SK-N-SH (cell line): ENCODE results near the gene ZNF358. TPM values are rescaled to one million over a fixed set of nuclear protein-coding genes. Genes with fewer than 3 reads are reported as not detected.

ENCODE experiments used
- CTCF ChIA-PET: fragments of 300-600, 350-600 bp; formaldehyde crosslinking; extraction: SDS; loops from one replicate; lab custom pipeline; 2021; lab: Yijun Ruan, JAX
- POLR2A ChIA-PET: fragments of 350-600 bp; sonication (Branson Sonifier 250); formaldehyde crosslinking; extraction: SDS; loops from one replicate; lab custom pipeline; 2020; ENCODE audit warnings: antibody characterized with exemption, inconsistent platforms; lab: Yijun Ruan, JAX
- DNase-seq: peaks from one replicate; pipeline ENCODE4 v3.0.0; 2012
- H2AFZ ChIP-seq: fragments of 200-600 bp; sonication (generic); 2 replicates; pipeline ENCODE4 v1.8.1; 2016; ENCODE audit warnings: antibody characterized with exemption, mild to moderate bottlenecking, low read depth
- H3F3A ChIP-seq: fragments of 200-600 bp; sonication (generic); replicated peaks from 2 replicates; pipeline ENCODE3; 2016; ENCODE audit warnings: antibody characterized with exemption, mild to moderate bottlenecking; ENCODE audit not compliant: insufficient read depth
- H3K27ac ChIP-seq, 2 experiments: fragments of 200-500 bp in 1 of 2; fragments of 200-600 bp in 1 of 2; sonication (Bioruptor generic) in 1 of 2; sonication (generic), shearing (Covaris generic) in 1 of 2; 2 replicates each; pipeline versions ENCODE4 v1.5.1 to v1.6.1; 2014 to 2016; ENCODE audit warnings: low read depth in 2 of 2, inconsistent platforms in 1 of 2, low read length in 1 of 2, mild to moderate bottlenecking in 1 of 2, mixed read lengths in 1 of 2
- H3K27me3 ChIP-seq: fragments of 200-600 bp; sonication (generic), shearing (Covaris generic); 2 replicates; pipeline ENCODE4 v1.6.1; 2016; ENCODE audit warnings: mixed run types; ENCODE audit not compliant: insufficient read depth
- H3K36me3 ChIP-seq, 2 experiments: fragments of 200-500 bp in 1 of 2; fragments of 200-600 bp in 1 of 2; sonication (Bioruptor generic) in 1 of 2; sonication (generic) in 1 of 2; replicated peaks in 1 of 2; 2 replicates each; pipeline versions ENCODE3 to v1.5.1; 2014 to 2016; ENCODE audit warnings: low read length in 1 of 2, mild to moderate bottlenecking in 1 of 2; ENCODE audit not compliant: insufficient read depth in 2 of 2, control insufficient read depth in 1 of 2
- H3K4me1 ChIP-seq, 2 experiments: fragments of 200-500 bp in 1 of 2; fragments of 200-600 bp in 1 of 2; sonication (Bioruptor generic) in 1 of 2; sonication (generic), shearing (Covaris generic) in 1 of 2; 2 replicates each; pipeline versions ENCODE4 v1.5.1 to v1.6.1; 2014 to 2016; ENCODE audit warnings: low read depth in 1 of 2, low read length in 1 of 2, mixed run types in 1 of 2; ENCODE audit not compliant: insufficient read depth in 2 of 2, control insufficient read depth in 1 of 2
- H3K4me2 ChIP-seq: fragments of 200-600 bp; sonication (generic), shearing (Covaris generic); 2 replicates; pipeline ENCODE4 v1.6.1; 2017; ENCODE audit warnings: mixed run types
- H3K4me3 ChIP-seq, 2 experiments: fragments of 200-500 bp in 1 of 2; fragments of 200-600 bp in 1 of 2; sonication (Bioruptor generic) in 1 of 2; sonication (generic), shearing (Covaris generic) in 1 of 2; 2 replicates each; pipeline versions ENCODE4 v1.5.1 to v1.8.1; 2014 to 2016; ENCODE audit warnings: low read depth in 2 of 2, inconsistent platforms in 1 of 2, low read length in 1 of 2, mild to moderate bottlenecking in 1 of 2, mixed read lengths in 1 of 2, moderate library complexity in 1 of 2
- H3K79me2 ChIP-seq: fragments of 200-600 bp; sonication (generic); 2 replicates; pipeline ENCODE4 v1.8.1; 2017; ENCODE audit warnings: mild to moderate bottlenecking; ENCODE audit not compliant: insufficient read depth
- H3K9ac ChIP-seq: fragments of 200-600 bp; sonication (generic); 2 replicates; pipeline ENCODE4 v1.6.1; 2017; ENCODE audit warnings: mixed run types
- H3K9me2 ChIP-seq: fragments of 200-600 bp; sonication (generic); 2 replicates; pipeline ENCODE4 v1.6.1; 2017; ENCODE audit warnings: mixed run types
- H3K9me3 ChIP-seq: fragments of 200-600 bp; sonication (generic); 2 replicates; pipeline ENCODE4 v1.6.1; 2017; ENCODE audit warnings: mixed run types, mild to moderate bottlenecking, moderate library complexity
- H4K20me1 ChIP-seq: fragments of 200-600 bp; sonication (generic); 2 replicates; pipeline ENCODE4 v1.6.1; 2017; ENCODE audit warnings: mild to moderate bottlenecking, mixed run types; ENCODE audit not compliant: insufficient read depth
- CTCF ChIP-seq: fragments of 200-600 bp; sonication (generic); IDR thresholded peaks from 2 replicates; pipeline ENCODE4 v1.6.1; 2017; ENCODE audit warnings: antibody characterized with exemption, mild to moderate bottlenecking, moderate library complexity
- ELF1 ChIP-seq: IDR thresholded peaks from 2 replicates; pipeline ENCODE4 v1.4.0; 2012
- FOXM1 ChIP-seq: IDR thresholded peaks from 2 replicates; pipeline ENCODE4 v1.4.0; 2012; ENCODE audit warnings: low read depth, mild to moderate bottlenecking
- GATA2 ChIP-seq: sonication (generic); formaldehyde crosslinking; IDR thresholded peaks from 2 replicates; pipeline ENCODE4 v1.5.0; 2020; ENCODE audit warnings: mild to moderate bottlenecking, missing genetic modification reagents
- MAX ChIP-seq: IDR thresholded peaks from 2 replicates; pipeline ENCODE4 v1.4.0; 2012; ENCODE audit warnings: low read depth
- NFIC ChIP-seq: IDR thresholded peaks from 2 replicates; pipeline ENCODE4 v1.4.0; 2012; ENCODE audit warnings: borderline replicate concordance
- PBX3 ChIP-seq: IDR thresholded peaks from 2 replicates; pipeline ENCODE4; 2012
- POLR2AphosphoS5 ChIP-seq: IDR thresholded peaks from 2 replicates; pipeline ENCODE4 v1.6.1; 2012; ENCODE audit warnings: low read depth, low read length
- RAD21 ChIP-seq: IDR thresholded peaks from 2 replicates; pipeline ENCODE4 v1.6.1; 2012; ENCODE audit warnings: mild to moderate bottlenecking, low read length
- RFX5 ChIP-seq: IDR thresholded peaks from 2 replicates; pipeline ENCODE4 v1.6.1; 2012; ENCODE audit warnings: mild to moderate bottlenecking, improper control_type of control experiment, low read length
- RXRA ChIP-seq: IDR thresholded peaks from 2 replicates; pipeline ENCODE4 v1.4.0; 2012; ENCODE audit warnings: low read depth, mild to moderate bottlenecking, borderline replicate concordance
- SIN3A ChIP-seq: IDR thresholded peaks from 2 replicates; pipeline ENCODE4 v1.6.1; 2012; ENCODE audit warnings: low read depth, mild to moderate bottlenecking, low read length, moderate library complexity, borderline replicate concordance
- TAF1 ChIP-seq: IDR thresholded peaks from 2 replicates; pipeline ENCODE4 v1.6.1; 2012; ENCODE audit warnings: low read depth, mild to moderate bottlenecking, low read length, moderate library complexity, borderline replicate concordance
- WGBS: methylation state at CpG from one replicate; pipeline ENCODE4 v1.1.6; 2017; ENCODE audit warnings: low lambda C conversion rate; 5-methylcytosine and 5-hydroxymethylcytosine counted together
- polyA plus RNA-seq, 3 experiments: library from polyadenylated mRNA; depleted of rRNA; stranded (reverse); fragments of >200 nt; gene quantifications; 2 replicates each; pipeline ENCODE4 v1.2.3, GENCODE V29; 2012

Gene ZNF358
- polyA plus RNA-seq, 1 of the 3 experiments (the other 2 are of a cell fraction), result 49.3 TPM

- no peaks in the 10 kb centered on the region for H3K9me3 ChIP-seq
- ChIA-PET CTCF (interaction anchor here (1.0 to 3.2 kb wide), 2 partner anchors 18 to 131 kb away, joined by 4 to 18 read pairs; partner anchors contain the start of gene TRAPPC5), POLR2A (no interaction called here)
- no peaks in the 10 kb centered on the region for H3K9me2 ChIP-seq
- H3K9ac ChIP-seq, result no peak overlapping the region
- no peak overlapping the region for H2AFZ ChIP-seq
- DNase-seq, result peak; percentile 31
- no peak overlapping the region for H3K4me2 ChIP-seq
- H3K4me1 ChIP-seq, result no peaks in the 10 kb centered on the region; a peak in 1 of 4 replicates
- H3K36me3 ChIP-seq, result peaks cover 13 to 15% of the 10 kb centered on the region in 2 experiments
- H4K20me1 ChIP-seq, result no peaks in the 10 kb centered on the region
- no peak overlapping the region for H3K4me3 ChIP-seq
- WGBS, result 90% methylated on average over 26 of the region's 41 CpGs
- H3K27me3 ChIP-seq, result no peaks in the 10 kb centered on the region
- H3F3A ChIP-seq, result no peaks in the 10 kb centered on the region
- H3K79me2 ChIP-seq, result no peaks in the 10 kb centered on the region
- TF ChIP-seq FOXM1 (no peak), TAF1 (no peak), CTCF (no peak), RFX5 (no peak), POLR2AphosphoS5 (no peak), NFIC (no peak), MAX (no peak), GATA2 (no peak), RXRA (no peak), ELF1 (no peak), RAD21 (no peak), PBX3 (no peak), SIN3A (no peak)
- H3K27ac ChIP-seq, result no peak overlapping the region
These were observed 34.4 kb downstream of the ZNF358 start for GRCh38 chr19:7550169-7550770.
